A673 (cell line): ENCODE data around the gene OR5V1.

Experiments used
- CTCF ChIP-seq: fragments of 300-800, 200-600 bp; sonication (generic); conservative IDR thresholded peaks from 2 replicates; pipeline ENCODE4 v1.5.1; 2017; ENCODE audit warnings: low read depth, mild to moderate bottlenecking, antibody characterized with exemption, low read length, moderate library complexity, mixed read lengths
- EZH2 ChIP-seq: fragments of 200-600 bp; sonication (generic); IDR thresholded peaks from 2 replicates; pipeline ENCODE4 v1.6.1; 2017; ENCODE audit warnings: borderline replicate concordance, low read depth, mild to moderate bottlenecking, mixed read lengths, antibody characterized with exemption, low read length; ENCODE audit not compliant: poor library complexity, severe bottlenecking

- TF ChIP-seq CTCF (no peak), EZH2 (no peak)
Measured at GRCh38 chr6:29325777-29326176, 42.9 kb downstream of the OR5V1 start.
